ENCODE measurements around the gene RNF19B.
"Not testable (repeated sequence)": the region's sequence is repeated elsewhere in the genome, so short reads cannot be mapped to it uniquely, and the experiment has no call there.

Gene RNF19B, protein sequence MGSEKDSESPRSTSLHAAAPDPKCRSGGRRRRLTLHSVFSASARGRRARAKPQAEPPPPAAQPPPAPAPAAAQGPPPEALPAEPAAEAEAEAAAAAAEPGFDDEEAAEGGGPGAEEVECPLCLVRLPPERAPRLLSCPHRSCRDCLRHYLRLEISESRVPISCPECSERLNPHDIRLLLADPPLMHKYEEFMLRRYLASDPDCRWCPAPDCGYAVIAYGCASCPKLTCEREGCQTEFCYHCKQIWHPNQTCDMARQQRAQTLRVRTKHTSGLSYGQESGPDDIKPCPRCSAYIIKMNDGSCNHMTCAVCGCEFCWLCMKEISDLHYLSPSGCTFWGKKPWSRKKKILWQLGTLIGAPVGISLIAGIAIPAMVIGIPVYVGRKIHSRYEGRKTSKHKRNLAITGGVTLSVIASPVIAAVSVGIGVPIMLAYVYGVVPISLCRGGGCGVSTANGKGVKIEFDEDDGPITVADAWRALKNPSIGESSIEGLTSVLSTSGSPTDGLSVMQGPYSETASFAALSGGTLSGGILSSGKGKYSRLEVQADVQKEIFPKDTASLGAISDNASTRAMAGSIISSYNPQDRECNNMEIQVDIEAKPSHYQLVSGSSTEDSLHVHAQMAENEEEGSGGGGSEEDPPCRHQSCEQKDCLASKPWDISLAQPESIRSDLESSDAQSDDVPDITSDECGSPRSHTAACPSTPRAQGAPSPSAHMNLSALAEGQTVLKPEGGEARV

GRCh38 chr1:32964461-32965250, at the start of gene RNF19B:
RNF19B (minus strand) TSS chr1:32964809; CDS start chr1:32964685, 124 bp downstream.
- DNase-seq, result peak; percentile 79 to 94

- DNase-seq, result no peak
Observed at GRCh38 chr1:33013791-33014190, 49.2 kb upstream of the RNF19B start.

- no peak for DNase-seq
Observed at GRCh38 chr1:33012165-33012564, 47.6 kb upstream of the RNF19B start.

GRCh38 chr1:33010932-33011731, 46.5 kb upstream of the RNF19B start:
- no peak for DNase-seq

GRCh38 chr1:33009561-33009960, 45.0 kb upstream of the RNF19B start:
- DNase-seq, result no peak

- no peak for DNase-seq
Observed at GRCh38 chr1:33008051-33008914, 43.7 kb upstream of the RNF19B start.

DNA sequence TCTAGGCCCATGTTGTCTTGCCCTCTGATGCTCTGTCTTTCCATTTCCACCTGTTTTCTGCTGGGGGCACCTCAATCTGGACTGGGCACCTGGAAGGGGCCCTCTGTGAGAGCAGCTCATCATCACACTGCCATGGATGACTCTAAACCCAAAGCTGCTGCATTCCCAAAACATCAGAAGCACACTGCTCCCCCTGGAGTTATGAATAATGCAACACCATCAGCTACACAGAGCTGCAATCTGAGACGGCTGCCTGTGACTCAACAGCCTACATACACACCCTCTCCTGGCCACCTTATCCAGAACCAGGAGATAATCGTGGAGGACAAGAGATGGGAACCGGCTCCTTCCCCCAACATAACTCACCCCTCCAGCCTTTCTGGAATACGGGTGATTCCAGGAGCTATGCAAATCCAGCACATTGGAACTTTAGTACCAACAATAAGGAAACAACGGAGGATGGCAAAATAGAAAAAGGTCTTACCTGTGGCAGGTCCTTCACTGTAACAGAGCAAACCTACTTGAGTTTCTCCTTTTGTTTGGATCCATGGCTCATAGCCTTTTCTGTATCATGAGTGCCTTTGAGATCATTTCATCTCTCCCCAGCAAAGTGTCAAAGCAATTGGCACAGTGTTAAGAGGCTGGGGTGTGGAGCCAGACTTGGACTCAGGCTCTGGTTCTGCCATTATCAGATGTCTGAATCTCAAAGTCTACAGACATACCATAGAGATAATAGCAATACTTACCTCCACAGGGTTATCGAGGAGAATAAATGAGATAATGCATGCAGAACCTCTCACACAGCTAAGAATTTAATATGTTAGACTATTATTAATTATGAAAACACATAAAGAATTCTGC, 42.8 kb upstream of the RNF19B start:
- peak in 1 of 2 experiments; percentile 23 for DNase-seq

DNA sequence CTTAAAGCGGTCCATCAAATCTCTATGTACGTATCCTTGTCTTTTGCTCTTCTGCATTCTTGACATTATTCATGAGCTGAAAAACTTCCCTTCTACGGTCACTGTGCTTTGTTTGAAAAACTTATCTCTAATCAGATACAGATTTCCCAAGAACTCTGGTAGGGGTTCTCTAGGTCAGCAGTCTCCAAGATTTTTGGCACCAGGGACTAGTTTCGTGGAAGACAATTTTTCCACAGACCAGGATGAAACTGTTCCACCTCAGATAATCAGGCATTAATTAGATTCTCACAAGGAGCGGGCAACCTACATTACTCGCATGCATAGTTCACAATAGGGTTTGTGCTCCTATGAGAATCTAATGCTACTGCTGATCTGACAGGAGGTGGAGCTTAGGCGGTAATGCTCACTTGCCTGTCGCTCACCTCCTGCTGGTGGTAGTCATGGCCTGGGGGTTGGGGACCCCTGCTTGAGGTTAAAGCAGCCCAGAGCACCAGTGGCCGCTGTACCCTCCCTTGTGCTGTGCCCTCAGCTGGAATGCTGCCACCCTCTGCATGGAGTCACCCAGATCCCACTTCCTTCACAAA, 41.3 kb upstream of the RNF19B start:
- no peak for DNase-seq

DNA sequence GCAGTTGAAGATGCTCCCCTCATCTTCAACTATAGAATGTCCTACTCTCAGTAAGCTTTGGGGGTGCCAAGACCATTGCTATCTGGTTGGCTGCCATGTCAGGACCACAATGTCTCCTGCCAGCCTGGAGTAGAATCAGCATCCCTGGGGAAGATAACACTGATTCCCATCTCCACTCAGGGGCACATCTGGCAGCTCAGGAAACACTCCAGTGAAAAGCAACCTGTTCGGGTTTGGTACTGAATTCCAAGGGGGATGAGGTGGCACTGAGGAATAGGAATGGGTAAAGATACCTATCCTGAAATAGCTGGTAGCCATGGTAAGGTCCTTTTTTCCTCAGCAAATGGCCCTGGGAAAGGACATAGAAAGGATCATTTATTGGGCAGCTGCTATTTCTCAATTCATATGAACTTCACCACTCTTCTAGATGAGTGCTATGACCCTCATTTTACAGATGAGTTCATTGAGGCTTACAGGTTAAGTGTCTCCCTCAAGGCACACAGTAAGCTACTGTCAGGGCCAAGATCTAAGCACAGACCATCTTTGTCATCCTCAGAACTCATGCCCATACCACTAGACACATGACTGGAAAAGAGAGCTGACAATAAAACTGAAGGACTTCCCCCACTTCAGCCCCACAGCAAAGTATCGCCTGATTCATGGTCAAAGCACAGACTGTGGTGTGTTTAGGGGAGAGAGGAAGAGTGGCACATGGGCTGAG, 40.7 kb upstream of the RNF19B start:
- no peak for DNase-seq

- no peak for DNase-seq
Observed at GRCh38 chr1:33004613-33005012, 40.0 kb upstream of the RNF19B start.

GRCh38 chr1:33003657-33004056, 39.0 kb upstream of the RNF19B start:
- no peak for DNase-seq

DNA sequence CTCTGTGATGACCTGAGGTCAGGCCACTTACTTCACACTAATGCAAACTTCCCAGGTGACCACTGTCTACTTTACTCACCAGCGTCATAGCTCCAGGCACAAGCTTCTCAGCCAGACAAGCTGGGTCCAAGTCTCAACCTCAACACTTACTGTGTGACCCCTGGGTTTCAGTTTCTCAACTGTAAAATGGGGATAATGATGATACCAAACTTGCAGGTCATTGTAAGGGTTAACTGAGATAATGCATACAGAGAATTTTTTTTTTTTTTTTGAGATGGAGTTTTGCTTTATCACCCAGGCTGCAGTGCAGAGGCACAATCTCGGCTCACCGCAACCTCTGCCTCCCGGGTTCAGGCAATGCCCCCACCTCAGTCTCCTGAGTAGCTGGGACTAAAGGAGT, 37.4 kb upstream of the RNF19B start:
- no peak for DNase-seq

- no peak for DNase-seq
Observed at GRCh38 chr1:33001282-33001681, 36.7 kb upstream of the RNF19B start.

DNA sequence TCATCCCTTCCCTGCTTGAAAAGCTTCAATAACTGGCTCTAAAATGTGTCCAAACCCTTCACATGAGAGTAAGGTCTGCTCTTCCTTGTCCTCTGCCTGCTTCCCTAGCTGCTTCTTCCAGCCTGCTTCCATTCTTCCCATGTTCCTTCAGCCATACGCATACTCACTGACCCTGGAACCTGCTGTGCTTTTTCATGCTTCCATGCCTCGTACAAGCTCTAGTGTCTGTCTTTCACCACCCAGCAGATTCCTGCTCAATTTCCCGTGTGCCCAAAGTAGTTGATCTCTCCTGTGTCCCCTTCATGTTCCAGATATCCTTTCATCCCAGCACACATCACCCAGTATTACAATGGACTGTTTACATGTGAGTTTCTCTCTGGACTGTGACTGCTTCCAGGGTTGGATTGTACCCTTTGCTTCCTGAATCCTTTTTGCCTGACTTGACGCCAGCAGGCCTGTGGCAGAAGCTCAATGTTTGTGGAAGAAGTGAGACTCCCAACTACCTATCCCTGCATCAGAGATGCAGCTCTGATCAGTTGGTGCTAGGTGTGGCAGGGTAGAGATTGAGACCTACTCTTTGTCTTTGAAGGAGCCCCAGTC, 35.9 kb upstream of the RNF19B start:
- DNase-seq, result no peak

GRCh38 chr1:32998997-32999396, 34.4 kb upstream of the RNF19B start:
- DNase-seq, result no peak

DNA sequence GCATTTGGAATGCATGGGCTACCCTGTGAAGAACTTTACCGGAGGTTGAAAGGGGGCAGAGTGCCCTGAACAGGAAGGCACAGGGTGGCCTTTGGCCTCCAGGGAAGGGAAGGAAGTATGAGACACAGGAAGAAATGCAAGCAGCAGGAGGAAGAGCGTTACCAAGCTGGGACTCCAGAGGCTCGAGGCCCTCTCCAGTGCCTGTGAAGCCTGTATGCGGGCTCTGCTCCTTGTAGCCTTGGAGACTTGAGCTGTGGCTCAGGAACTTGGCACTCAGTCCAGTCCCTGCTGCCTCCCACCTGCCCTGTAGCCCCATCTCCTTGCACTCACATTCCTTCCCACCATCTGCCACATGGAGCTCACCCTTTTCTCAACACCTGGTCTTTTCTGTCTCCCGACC, 33.5 kb upstream of the RNF19B start:
- DNase-seq, result peak in 1 of 2 experiments; percentile 27

DNA sequence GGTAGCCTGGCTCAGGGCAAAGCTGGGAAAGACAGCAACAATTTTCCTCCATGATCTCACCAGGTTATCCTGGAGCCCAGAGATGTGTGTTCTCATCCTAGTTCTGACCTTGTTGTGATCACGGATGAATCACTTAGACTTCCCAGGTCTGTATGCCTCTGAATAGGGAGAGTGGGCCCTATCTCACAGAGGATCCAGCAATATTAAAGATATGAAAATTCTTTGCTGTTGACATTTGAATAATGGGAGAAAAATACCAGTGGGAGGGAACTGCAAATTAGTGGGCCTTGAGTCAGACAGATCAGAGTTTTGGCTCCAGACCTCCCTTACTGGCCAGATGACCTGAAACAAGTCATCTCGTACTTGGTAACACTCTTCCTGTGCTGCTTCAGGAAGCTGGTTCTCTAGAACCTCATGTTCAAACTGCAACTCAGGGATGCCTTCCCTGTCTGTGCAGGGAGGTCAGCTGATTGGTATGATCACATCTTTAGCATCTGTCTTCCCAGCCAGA, 32.8 kb upstream of the RNF19B start:
- no peak for DNase-seq

DNA sequence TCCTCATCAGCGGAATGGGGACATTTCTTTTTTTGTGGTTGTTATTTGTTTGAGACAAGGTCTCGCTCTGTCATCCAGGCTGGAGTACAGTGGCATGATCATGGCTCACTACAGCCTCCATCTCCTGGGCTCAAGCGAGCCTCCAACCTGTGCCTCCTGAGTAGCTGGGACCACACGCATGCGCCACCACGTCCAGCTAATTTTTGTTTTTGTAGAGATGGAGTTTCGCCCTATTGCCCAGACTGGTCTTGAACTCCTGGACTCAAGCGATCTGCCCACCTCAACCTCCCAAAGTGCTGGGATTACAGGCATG, 28.7 kb upstream of the RNF19B start:
- DNase-seq, result not testable (repeated sequence)

Data from NCI-H446 (cell line).